ENCODE data around the gene STT3B.

GRCh38 chr3:31544634-31545033 is 11.9 kb downstream of the STT3B start:
- no peak for TF ChIP-seq POLR2A (IDR thresholded peaks at IDR 0.05)
- TF ChIP-seq CTCF (IDR thresholded peaks at IDR 0.05): no peak

Data from body of pancreas (tissue), 4 donors.